Gastrocnemius medialis (tissue), 4 donors: Measurements from ENCODE around the gene S1PR5.

Source experiments
- POLR2A ChIP-seq, 2 donors: fragments of 450-650 bp; IDR thresholded peaks; one replicate each; pipeline ENCODE4 v1.6.1; 2017; ENCODE audit warnings: antibody characterized with exemption in 2 of 2, mild to moderate bottlenecking in 2 of 2, moderate library complexity in 2 of 2
- TF ChIP-seq, protein P1 (sequence below), 5 experiments: fragments of 450-650 bp in 3 of 5; fragments of 200-600 bp in 2 of 5; sonication (generic) in 2 of 5; IDR thresholded peaks in 4 of 5; conservative IDR thresholded peaks in 1 of 5; 1 replicate in 4 of 5; 2 replicates in 1 of 5; pipeline ENCODE4 v1.5.1; 2016 to 2019; ENCODE audit warnings: antibody characterized with exemption in 5 of 5, mild to moderate bottlenecking in 3 of 5, moderate library complexity in 3 of 5

DNA sequence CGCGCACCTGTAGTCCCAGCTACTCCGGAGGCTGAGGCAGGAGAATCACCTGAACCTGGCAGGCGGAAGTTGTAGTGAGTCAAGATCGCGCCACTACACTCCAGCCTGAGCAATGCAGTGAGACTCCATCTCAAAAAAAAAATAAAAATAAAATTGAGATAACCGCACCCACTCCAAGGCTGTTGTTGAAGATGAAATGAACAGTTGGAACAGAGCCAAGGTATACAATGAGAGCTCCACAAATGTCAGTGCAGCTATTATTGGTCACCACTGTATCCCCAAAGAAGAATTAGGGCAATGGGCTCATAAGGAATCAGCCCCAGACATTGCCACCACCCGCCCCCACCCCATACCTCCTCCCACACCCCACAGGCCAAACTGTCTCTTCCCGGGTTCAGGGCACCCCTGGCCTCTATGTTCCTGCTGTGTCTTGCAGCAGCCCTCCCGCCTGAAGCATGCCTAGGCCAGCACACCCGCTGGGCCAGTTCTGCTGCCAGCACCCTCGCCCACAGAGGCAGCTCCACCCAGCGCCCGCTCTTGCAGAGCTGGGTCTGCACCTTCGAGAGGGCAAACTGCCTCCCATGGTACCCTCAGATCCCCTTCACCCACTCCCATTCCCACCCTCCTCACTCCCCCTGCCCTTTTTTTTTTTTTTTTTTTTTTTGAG, 3.5 kb upstream of the S1PR5 start:
- TF ChIP-seq POLR2A (IDR thresholded peaks at IDR 0.05): no peak
- TF ChIP-seq, protein P1, sequence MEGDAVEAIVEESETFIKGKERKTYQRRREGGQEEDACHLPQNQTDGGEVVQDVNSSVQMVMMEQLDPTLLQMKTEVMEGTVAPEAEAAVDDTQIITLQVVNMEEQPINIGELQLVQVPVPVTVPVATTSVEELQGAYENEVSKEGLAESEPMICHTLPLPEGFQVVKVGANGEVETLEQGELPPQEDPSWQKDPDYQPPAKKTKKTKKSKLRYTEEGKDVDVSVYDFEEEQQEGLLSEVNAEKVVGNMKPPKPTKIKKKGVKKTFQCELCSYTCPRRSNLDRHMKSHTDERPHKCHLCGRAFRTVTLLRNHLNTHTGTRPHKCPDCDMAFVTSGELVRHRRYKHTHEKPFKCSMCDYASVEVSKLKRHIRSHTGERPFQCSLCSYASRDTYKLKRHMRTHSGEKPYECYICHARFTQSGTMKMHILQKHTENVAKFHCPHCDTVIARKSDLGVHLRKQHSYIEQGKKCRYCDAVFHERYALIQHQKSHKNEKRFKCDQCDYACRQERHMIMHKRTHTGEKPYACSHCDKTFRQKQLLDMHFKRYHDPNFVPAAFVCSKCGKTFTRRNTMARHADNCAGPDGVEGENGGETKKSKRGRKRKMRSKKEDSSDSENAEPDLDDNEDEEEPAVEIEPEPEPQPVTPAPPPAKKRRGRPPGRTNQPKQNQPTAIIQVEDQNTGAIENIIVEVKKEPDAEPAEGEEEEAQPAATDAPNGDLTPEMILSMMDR (IDR thresholded peaks at IDR 0.05 in 4 of 5, conservative IDR thresholded peaks at IDR 0.05 in 1 of 5): no peak
